Ascending aorta (tissue), 2 donors: Measurements from ENCODE around the gene EXOC3L1. TPM values are rescaled to one million over a fixed set of nuclear protein-coding genes. Genes with fewer than 3 reads are reported as not detected.

ENCODE experiments used
- DNase-seq, 2 donors: peaks; one replicate each; pipeline ENCODE4 v3.0.0-alpha.2; 2019; ENCODE audit warnings: low spot score in 2 of 2
- H3K27ac ChIP-seq, 2 donors: fragments of 200-600 bp; sonication (generic); one replicate each; pipeline ENCODE4 v1.5.1; 2016 to 2017; ENCODE audit warnings: mild to moderate bottlenecking in 1 of 2
- H3K27me3 ChIP-seq: fragments of 200-600 bp; sonication (generic); one replicate; pipeline ENCODE4 v1.5.1; 2017
- H3K36me3 ChIP-seq, 2 donors: fragments of 200-600 bp; sonication (generic); one replicate each; pipeline ENCODE4 v1.5.1; 2016
- H3K4me1 ChIP-seq, 2 donors: fragments of 200-600 bp; sonication (generic); one replicate each; pipeline ENCODE4 v1.5.1; 2016 to 2017; ENCODE audit warnings: mild to moderate bottlenecking in 1 of 2
- H3K4me3 ChIP-seq, 2 donors: fragments of 200-600 bp; sonication (generic); one replicate each; pipeline ENCODE4 v1.5.1; 2016 to 2017; ENCODE audit warnings: mild to moderate bottlenecking in 1 of 2
- H3K9me3 ChIP-seq, 2 donors: fragments of 200-600 bp; sonication (generic); one replicate each; pipeline ENCODE4 v1.5.1; 2016
- intact Hi-C: fragments of 100-400 bp; cut with DNase I; formaldehyde crosslinking; loops from one replicate; pipeline ENCODE4 v1.15.1; 2023
- total RNA-seq: library from RNA; depleted of rRNA; stranded (reverse); fragments of >200 nt; gene quantifications from one replicate; pipeline ENCODE4 v1.1.0, GENCODE V29; 2016
- TF ChIP-seq, protein P1 (sequence below), 3 experiments: fragments of 200-600 bp in 2 of 3; fragments of 450-650 bp in 1 of 3; sonication (generic) in 2 of 3; IDR thresholded peaks; one replicate each; pipeline ENCODE4 v1.5.1; 2016 to 2019; ENCODE audit warnings: antibody characterized with exemption in 3 of 3, mild to moderate bottlenecking in 1 of 3, moderate library complexity in 1 of 3

The EXOC3L1 gene
- total RNA-seq, 1 donor from 2014 or later: 11.2 TPM

DNA sequence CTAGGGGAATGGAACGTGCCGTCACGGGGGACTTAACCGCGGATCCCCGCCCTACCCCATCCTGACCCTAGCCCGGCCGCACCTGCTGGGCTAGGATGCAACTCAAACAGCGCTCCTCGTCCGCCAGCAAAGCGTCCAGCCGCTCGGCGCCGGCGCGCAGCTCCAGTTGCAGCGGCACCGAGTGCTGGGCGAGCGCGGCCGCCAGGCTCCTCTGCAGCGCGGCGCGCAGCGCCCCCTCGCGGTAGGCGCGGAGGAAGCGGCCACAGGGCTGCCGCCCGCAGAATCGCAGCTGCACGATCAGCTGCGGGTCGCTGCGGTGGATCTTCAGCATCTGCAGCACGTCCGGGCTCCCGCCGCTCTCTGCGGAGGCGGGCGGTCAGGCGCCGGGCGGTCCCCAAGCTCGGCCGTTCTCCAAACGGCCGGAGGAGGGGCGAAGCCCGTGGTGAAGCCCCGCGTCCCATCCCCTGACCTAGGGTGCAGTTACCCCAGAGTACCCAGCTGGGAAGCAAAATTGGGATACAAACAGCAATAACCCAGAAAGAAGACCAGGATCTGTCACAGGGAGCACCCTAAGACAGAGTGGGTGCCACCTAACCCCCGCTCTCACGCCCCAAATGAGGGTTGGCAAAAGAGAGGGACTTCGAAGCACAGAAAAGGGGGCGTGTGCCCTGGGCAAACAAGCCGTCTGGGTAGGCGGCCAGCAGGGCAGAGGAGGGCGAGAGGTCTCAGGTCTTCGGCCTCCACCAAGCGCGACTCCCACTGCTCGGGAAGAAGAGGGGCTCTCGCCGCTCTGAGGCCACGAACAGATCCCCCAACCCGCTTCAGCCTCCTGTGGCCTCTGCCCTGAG, 34.4 kb downstream of the EXOC3L1 start:
- DNase-seq: peak in 1 of 2 donors; percentile 84
- peaks cover 0 to 16% of the 10 kb centered on the region in 2 donors for H3K4me1 ChIP-seq
- peak overlapping the region; percentile 11 to 18 for H3K4me3 ChIP-seq
- H3K9me3 ChIP-seq: no peaks in the 10 kb centered on the region
- intact Hi-C loops: loop anchor here (1.0 to 5.0 kb wide), 4 partner anchors 128 to 261 kb away; partner anchors contain the start of gene CBFB
- H3K27me3 ChIP-seq: no peaks in the 10 kb centered on the region
- TF ChIP-seq, protein P1, sequence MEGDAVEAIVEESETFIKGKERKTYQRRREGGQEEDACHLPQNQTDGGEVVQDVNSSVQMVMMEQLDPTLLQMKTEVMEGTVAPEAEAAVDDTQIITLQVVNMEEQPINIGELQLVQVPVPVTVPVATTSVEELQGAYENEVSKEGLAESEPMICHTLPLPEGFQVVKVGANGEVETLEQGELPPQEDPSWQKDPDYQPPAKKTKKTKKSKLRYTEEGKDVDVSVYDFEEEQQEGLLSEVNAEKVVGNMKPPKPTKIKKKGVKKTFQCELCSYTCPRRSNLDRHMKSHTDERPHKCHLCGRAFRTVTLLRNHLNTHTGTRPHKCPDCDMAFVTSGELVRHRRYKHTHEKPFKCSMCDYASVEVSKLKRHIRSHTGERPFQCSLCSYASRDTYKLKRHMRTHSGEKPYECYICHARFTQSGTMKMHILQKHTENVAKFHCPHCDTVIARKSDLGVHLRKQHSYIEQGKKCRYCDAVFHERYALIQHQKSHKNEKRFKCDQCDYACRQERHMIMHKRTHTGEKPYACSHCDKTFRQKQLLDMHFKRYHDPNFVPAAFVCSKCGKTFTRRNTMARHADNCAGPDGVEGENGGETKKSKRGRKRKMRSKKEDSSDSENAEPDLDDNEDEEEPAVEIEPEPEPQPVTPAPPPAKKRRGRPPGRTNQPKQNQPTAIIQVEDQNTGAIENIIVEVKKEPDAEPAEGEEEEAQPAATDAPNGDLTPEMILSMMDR (IDR thresholded peaks at IDR 0.05): peak; percentile 78 to 99 (median 88)
- no peak overlapping the region for H3K27ac ChIP-seq
- H3K36me3 ChIP-seq: no peaks in the 10 kb centered on the region

DNA sequence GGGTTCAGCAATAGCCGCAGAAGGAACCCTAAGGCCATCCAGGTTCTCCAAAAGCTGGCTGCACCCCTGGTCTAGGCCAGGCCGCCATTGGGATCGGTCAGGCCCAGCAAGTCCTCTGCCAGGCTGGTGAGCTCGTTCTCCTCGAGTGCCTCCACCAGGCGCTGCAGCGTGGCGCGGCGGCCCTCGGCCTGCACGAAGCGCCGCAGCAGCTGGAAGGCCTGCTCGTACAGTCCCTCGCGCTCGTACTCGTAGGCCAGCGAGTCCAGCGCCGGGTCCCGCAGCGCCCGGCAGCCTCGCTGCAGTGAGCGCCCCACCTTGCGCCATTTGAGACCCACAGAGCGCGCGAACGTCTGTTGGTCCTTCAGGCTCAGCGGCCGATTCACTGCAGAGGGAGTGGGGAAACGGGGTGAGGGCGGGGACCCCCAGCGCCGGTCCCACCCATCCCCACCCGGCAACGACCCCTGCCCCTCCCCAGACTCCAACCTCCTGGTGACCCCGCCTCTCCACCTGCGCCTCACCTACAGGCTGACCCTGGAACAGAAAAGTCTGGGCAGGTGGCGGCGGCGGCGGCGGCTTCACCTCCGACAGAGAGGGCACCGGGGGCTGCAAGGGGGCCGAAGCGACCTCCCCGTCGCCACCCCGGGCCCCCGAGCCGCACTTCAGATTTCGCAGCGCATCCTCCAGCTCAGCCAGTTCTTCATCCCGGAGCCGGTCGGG, 35.2 kb downstream of the EXOC3L1 start:
- H3K27me3 ChIP-seq: no peaks in the 10 kb centered on the region
- H3K4me3 ChIP-seq: peak overlapping the region; percentile 11 to 18
- no peak for DNase-seq
- H3K9me3 ChIP-seq: no peaks in the 10 kb centered on the region
- intact Hi-C loops: loop anchor here (1.0 to 5.0 kb wide), 5 partner anchors 33 to 260 kb away; partner anchors contain the start of gene CBFB
- peaks cover 6 to 19% of the 10 kb centered on the region in 2 donors for H3K4me1 ChIP-seq
- H3K36me3 ChIP-seq: no peaks in the 10 kb centered on the region
- TF ChIP-seq, protein P1 (IDR thresholded peaks at IDR 0.05): no peak
- no peak overlapping the region for H3K27ac ChIP-seq

DNA sequence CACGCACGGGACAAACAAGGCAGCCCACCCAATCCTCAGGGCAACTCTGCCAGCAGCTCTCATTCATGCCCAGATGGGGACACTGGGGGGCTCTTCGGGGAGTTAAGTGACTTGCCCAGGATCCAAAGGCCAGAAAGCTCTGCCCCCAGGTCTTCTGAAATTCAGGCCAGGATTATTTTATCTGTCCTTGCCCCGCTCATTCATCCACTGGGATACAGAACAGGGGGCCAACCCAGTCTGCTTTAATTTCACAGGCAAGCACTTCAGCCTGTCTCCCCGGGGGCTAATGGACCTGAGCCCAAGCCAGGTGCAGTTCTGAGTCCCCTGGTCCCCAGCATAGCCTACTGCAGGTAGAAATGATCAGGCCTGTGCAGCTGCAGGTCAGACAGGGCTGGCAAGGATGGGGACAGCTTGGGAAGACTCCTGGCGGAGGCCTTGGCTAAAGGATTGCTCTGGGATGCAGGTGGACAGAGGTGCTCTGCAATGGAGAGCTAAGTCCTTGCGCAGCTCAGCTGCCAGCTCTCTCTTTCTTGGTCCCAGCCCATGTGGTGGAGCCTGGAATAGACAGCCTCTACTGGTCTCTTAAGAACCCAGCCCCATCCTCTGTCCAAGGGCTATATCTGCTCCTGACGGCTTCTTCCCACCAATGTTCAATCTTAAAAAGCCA, 38.4 kb downstream of the EXOC3L1 start:
- Histone ChIP-seq H3K27ac (peak overlapping the region; percentile 88 to 89), H3K36me3 (peaks cover 8 to 11% of the 10 kb centered on the region in 2 donors), H3K9me3 (no peaks in the 10 kb centered on the region), H3K27me3 (no peaks in the 10 kb centered on the region), H3K4me3 (peak overlapping the region; percentile 68 to 75), H3K4me1 (peaks cover 6 to 19% of the 10 kb centered on the region in 2 donors)
- intact Hi-C loops: loop anchor here (2.0 to 5.0 kb wide), 2 partner anchors 36 to 43 kb away; partner anchors contain the start of gene PHAF1
- TF ChIP-seq, protein P1 (IDR thresholded peaks at IDR 0.05): no peak
- DNase-seq: no peak

DNA sequence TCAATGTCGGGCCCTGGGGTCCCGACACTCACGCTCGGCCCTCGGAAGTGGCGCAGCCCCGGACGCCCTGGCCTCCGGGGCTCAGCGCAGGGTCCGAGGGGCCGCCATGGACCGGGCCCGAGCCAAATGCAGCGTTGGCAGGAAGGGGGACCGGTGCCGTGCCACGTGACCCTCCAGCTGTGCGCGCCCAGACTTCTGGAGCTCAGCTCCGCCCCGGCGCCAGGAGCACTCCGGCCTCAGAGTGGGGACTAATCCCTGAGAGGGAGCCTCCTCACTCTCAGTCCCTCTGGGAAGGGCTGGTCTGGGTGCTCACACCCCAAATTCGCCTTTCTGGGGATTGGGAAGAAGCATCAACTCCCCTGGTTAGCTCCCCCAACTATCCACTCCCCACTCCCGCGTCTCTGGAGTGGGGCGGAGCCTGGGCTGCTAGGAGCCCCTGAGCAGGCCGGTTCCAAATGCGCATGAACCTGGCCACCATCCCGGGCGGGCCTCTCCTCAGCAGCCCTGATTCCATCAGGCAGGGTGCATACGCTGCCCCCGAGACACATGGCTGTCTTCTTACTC, 39.0 kb downstream of the EXOC3L1 start, which contains the start of gene B3GNT9:
B3GNT9 (minus strand) TSS at position 166 of the 564 bp plus-strand sequence. CDS start 513 bp downstream, outside the sequence.
- Histone ChIP-seq H3K4me1 (peaks cover 6 to 19% of the 10 kb centered on the region in 2 donors), H3K27me3 (no peaks in the 10 kb centered on the region), H3K27ac (peak within 1 kb of the TSS; percentile 88 to 89), H3K9me3 (no peaks in the 10 kb centered on the region), H3K4me3 (peak within 1 kb of the TSS; percentile 68 to 75), H3K36me3 (peaks cover 14 to 17% of the 10 kb centered on the region in 2 donors)
- TF ChIP-seq, protein P1 (IDR thresholded peaks at IDR 0.05): no peak
- peak in 1 of 2 donors; percentile 85 for DNase-seq
- intact Hi-C loops: loop anchor here (2.0 to 5.0 kb wide), 2 partner anchors 36 to 42 kb away; partner anchors contain the start of gene PHAF1
